GM13977 (cell line): ENCODE measurements around the gene CAMKK1.

Source experiments
- DNase-seq: peaks from one replicate; pipeline ENCODE4 v3.0.0; 2012; ENCODE audit warnings: low spot score
- in situ Hi-C: fragments of 300-500 bp; cut with MboI; formaldehyde crosslinking; loops from one replicate; pipeline ENCODE4 v1.12.0; 2022; ENCODE audit warnings: low sequenced_read_pairs, low pct_unique_long_range_greater_than_20kb, mixed read lengths, inconsistent platforms; ENCODE audit not compliant: unreplicated experiment
- TF ChIP-seq, protein P1 (sequence below): IDR thresholded peaks from 2 replicates; pipeline ENCODE4 v1.5.1; 2012; ENCODE audit warnings: mild to moderate bottlenecking, control low read depth; ENCODE audit not compliant: insufficient read depth; ENCODE audit errors: extremely low read depth, missing control alignments

Gene CAMKK1

DNA sequence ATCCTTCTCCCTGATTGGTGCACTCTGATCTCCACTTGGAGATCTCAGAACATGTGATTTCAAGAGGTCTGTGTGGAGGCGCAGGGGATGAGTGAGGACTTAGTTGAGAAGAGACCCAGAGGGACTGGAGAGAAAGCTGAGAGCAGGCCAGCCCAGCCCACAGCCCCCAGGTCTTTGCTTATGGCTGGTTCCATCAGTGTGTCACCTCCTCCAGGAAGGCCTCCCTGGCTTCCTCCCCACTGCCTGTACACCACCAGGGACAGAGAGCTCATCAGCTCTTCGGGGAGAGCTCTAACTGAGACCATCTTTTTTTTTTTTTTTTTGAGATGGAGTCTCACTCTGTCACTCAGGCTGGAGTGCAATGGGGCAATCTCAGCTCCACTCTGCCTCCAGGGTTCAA lies 20.0 kb upstream of the CAMKK1 start:
- no peak for DNase-seq
- in situ Hi-C loops: loop anchor here (10.0 kb wide), 1 partner anchor 82 kb away; no protein-coding TSS in a partner anchor
- TF ChIP-seq, protein P1, sequence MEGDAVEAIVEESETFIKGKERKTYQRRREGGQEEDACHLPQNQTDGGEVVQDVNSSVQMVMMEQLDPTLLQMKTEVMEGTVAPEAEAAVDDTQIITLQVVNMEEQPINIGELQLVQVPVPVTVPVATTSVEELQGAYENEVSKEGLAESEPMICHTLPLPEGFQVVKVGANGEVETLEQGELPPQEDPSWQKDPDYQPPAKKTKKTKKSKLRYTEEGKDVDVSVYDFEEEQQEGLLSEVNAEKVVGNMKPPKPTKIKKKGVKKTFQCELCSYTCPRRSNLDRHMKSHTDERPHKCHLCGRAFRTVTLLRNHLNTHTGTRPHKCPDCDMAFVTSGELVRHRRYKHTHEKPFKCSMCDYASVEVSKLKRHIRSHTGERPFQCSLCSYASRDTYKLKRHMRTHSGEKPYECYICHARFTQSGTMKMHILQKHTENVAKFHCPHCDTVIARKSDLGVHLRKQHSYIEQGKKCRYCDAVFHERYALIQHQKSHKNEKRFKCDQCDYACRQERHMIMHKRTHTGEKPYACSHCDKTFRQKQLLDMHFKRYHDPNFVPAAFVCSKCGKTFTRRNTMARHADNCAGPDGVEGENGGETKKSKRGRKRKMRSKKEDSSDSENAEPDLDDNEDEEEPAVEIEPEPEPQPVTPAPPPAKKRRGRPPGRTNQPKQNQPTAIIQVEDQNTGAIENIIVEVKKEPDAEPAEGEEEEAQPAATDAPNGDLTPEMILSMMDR: no peak

DNA sequence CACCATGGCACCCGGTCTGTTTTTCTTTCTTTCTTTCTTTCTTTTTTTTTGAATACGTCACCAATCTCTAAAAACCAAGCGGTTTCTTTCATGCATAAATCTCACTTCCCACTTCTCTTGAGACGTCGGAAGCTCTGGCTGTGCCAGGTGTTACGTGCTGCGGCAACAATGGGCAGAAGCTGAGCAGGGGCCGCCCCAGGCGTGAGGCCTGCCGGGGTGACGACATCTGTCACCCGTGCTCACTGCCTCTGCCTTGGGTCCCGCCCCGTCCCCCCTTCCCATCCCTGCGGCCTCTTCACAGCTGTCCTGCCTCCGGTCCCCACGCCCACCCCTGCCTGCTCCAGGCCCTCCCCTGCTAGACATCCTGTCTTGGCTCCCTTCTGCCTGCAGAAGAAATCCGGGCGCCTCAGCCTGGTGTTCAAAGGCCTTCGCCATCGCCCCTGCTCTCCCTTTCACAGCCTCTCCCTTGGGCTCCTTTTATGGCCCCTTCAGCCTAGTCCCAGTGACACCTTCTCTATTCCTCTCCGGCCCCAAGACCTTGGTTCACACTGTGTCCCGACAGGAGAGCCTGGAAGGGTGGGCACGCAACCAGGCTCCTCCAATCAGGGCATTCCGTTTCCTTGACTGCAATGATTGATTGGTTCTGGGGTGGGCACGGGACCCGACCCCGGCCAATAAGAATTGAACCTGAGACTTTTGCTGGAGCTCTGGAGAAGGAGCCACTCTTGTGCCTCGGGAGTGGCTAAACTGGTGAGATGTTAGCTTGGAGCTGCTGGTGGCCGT lies 18.6 kb upstream of the CAMKK1 start:
- in situ Hi-C loops: loop anchor here (10.0 kb wide), 1 partner anchor 83 kb away; no protein-coding TSS in a partner anchor
- peak; percentile 85 for DNase-seq
- TF ChIP-seq, protein P1: no peak

GRCh38 chr17:3910420-3911270 lies 17.8 kb upstream of the CAMKK1 start:
- in situ Hi-C loops: loop anchor here (10.0 kb wide), 1 partner anchor 84 kb away; no protein-coding TSS in a partner anchor

GRCh38 chr17:3909257-3909656 lies 16.4 kb upstream of the CAMKK1 start:
- in situ Hi-C loops: no loop called here
- TF ChIP-seq, protein P1: no peak
- no peak for DNase-seq

More at GRCh38 chr17:3910420-3911270, 17.8 kb upstream of the CAMKK1 start:
- TF ChIP-seq, protein P1: no peak
- DNase-seq: no peak

- TF ChIP-seq, protein P1: peak; percentile 46
- DNase-seq: no peak
- in situ Hi-C loops: no loop called here
Observed at GRCh38 chr17:3907483-3908216, 14.8 kb upstream of the CAMKK1 start.

DNA sequence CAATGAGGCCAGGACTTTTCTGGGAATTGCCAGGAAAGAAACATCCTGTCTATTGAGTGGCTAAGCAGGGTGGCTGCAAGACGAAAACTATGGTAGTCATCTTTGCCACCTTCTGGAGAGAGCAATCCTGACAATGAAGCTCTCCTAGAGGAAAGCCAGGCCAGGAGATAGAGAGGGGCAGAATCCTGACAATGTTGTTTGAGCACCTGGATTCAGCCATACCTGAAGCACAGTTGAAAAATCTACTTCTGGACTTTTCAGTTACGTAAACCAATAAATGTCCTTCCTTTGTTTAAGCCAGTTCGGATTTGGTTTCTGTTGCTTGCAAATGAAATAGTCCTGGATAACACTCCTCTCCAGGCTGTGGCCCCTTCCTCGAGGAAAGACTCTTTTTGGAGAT lies 14.0 kb upstream of the CAMKK1 start:
- no peak for DNase-seq
- TF ChIP-seq, protein P1: no peak
- in situ Hi-C loops: no loop called here
